ENCODE results near the gene APOA1.

APOA1 gene

DNA sequence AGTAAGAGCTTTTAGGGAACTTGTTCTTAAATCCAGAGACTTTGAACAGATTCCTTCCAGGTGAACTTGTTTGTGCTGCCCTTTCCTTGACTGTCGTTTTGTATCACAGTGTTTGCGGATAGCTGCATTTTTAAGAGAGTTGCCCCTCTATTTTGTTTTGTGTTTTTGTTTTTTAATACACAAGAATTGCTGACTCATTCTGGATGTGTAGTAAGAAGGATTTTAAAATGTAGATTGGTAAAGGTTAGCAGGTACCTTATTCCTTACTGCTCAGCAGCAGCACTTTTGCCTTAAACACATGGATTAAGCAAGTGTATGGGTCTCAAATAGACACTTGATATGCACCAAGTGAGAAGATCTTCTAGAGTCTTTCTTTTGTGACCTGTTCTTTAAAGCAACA, 36.8 kb downstream of the APOA1 start:
- no peak overlapping the region for H3K27ac Mint-ChIP-seq
- DNase-seq (no peak), ATAC-seq (no peak)
- no peaks in the 10 kb centered on the region for H3K9me3 Mint-ChIP-seq
- no peaks in the 10 kb centered on the region for H3K4me1 Mint-ChIP-seq
- H3K36me3 Mint-ChIP-seq (ENCODE audit: low read depth) = no peaks in the 10 kb centered on the region
- no peak overlapping the region for H3K4me3 Mint-ChIP-seq
- peaks cover 9% of the 10 kb centered on the region for H3K27me3 Mint-ChIP-seq

DNA sequence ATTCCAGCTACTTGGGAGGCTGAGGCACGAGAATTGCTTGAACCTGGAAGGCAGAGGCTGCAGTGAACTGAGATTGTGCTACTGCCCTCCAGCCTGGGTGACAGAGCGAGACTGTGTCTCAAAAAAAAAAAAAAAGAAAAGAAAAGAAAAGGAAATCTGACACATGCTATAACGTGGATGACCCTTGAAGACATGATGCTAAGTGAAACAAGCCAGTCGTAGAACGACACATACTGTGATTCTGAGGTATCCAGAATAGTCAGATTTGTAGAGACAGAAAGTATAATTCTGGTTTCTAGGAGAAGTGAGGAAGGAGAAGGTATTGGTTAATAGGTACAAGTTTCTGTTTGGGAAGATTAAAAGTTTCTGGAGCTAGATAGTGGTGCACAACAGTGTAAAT, 39.1 kb downstream of the APOA1 start:
- H3K9me3 Mint-ChIP-seq = no peaks in the 10 kb centered on the region
- ATAC-seq (peak; percentile 40), DNase-seq (no peak)
- H3K36me3 Mint-ChIP-seq (ENCODE audit: low read depth) = no peaks in the 10 kb centered on the region
- H3K27ac Mint-ChIP-seq = no peak overlapping the region
- peaks cover 9% of the 10 kb centered on the region for H3K27me3 Mint-ChIP-seq
- no peaks in the 10 kb centered on the region for H3K4me1 Mint-ChIP-seq
- no peak overlapping the region for H3K4me3 Mint-ChIP-seq

DNA sequence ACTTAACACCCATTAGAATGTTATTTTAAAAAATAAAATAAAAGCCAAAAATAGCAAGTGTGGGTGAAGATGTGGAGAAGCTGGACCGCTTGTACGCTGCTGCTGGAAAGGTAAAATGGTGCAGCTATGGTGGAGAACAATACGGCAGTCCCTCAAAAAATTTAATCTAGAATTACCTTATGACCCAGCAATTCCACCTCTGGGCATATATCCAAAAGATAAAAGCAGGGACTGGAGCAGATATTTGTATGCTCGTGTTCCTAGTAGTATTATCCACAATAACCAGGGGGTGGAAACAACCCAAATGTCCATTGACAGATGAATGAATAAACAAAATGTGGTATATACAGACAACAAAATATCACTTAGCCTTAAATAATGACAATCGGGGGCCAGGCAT, 39.6 kb downstream of the APOA1 start:
- ATAC-seq = no peak
- DNase-seq = no peak
- no peak overlapping the region for H3K4me3 Mint-ChIP-seq
- no peaks in the 10 kb centered on the region for H3K36me3 Mint-ChIP-seq (ENCODE audit: low read depth)
- H3K9me3 Mint-ChIP-seq = no peaks in the 10 kb centered on the region
- H3K27me3 Mint-ChIP-seq = peaks cover 9% of the 10 kb centered on the region
- H3K27ac Mint-ChIP-seq = no peak overlapping the region
- H3K4me1 Mint-ChIP-seq = no peaks in the 10 kb centered on the region

DNA sequence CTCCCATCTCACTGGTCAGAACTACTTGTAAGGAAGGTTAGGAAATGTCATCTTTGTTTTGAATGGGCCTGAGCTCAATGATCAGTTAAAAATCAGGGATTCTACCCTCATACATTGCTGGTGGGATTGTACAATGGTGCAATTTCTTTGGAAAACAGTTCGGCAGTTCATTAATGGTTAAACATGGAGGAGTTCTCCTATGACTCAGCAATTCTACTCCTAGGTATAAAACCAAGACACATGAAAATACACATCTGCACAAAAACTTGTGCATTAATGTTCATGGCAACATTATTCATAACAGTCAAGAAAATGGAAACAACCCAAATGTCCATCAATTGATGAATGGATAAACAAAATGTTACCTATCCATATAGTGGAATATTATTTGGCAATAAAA, 40.9 kb downstream of the APOA1 start:
- no peak for DNase-seq
- peaks cover 5% of the 10 kb centered on the region for H3K4me1 Mint-ChIP-seq
- H3K36me3 Mint-ChIP-seq (ENCODE audit: low read depth) = no peaks in the 10 kb centered on the region
- H3K9me3 Mint-ChIP-seq = no peaks in the 10 kb centered on the region
- no peak for ATAC-seq
- no peak overlapping the region for H3K27ac Mint-ChIP-seq
- no peak overlapping the region for H3K4me3 Mint-ChIP-seq
- H3K27me3 Mint-ChIP-seq = peaks cover 9% of the 10 kb centered on the region

DNA sequence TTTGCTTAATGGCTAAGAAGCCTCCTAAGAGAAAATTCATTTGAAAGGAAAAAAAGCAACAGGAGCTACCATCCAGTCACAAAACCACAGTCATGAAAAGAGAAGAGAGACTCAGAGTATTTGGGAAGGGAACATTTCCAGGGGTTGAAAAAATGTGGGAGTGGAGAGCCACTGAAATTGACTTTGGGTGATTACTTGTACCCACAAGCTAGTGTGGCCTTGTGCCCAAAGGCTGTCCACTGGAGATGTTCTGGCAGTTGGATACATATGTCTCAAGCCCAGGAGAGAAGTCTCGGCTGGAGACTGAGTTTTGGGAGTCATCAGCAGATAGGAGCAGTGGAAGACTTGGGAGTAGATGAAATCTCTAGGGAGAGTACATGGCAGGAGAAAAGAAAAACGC, 42.6 kb downstream of the APOA1 start:
- ATAC-seq (no peak), DNase-seq (no peak)
- peaks cover 8% of the 10 kb centered on the region for H3K27me3 Mint-ChIP-seq
- peaks cover 8% of the 10 kb centered on the region for H3K4me1 Mint-ChIP-seq
- no peaks in the 10 kb centered on the region for H3K9me3 Mint-ChIP-seq
- no peaks in the 10 kb centered on the region for H3K36me3 Mint-ChIP-seq (ENCODE audit: low read depth)
- H3K4me3 Mint-ChIP-seq = no peak overlapping the region
- no peak overlapping the region for H3K27ac Mint-ChIP-seq

DNA sequence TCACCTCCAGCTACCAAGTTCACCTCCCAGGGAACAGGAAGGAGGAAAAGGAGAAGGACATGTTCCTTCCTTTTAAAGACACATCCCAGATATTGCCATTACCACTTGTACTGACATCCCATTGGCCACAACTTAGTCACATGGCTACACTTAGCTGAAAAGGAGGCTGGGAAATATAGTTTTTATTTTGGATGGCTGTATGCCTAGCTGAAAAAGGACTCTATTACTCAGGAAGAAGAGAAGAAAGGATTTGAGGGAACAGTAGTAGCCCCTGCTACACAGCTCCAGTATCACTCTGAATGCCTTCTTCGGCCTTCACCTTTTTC, 43.7 kb downstream of the APOA1 start:
- Mint-ChIP-seq H3K36me3 (ENCODE audit: low read depth) (no peaks in the 10 kb centered on the region), H3K9me3 (no peaks in the 10 kb centered on the region), H3K4me1 (peaks cover 8% of the 10 kb centered on the region), H3K27ac (no peak overlapping the region), H3K4me3 (no peak overlapping the region), H3K27me3 (peaks cover 2% of the 10 kb centered on the region)
- ATAC-seq (no peak), DNase-seq (no peak)

DNA sequence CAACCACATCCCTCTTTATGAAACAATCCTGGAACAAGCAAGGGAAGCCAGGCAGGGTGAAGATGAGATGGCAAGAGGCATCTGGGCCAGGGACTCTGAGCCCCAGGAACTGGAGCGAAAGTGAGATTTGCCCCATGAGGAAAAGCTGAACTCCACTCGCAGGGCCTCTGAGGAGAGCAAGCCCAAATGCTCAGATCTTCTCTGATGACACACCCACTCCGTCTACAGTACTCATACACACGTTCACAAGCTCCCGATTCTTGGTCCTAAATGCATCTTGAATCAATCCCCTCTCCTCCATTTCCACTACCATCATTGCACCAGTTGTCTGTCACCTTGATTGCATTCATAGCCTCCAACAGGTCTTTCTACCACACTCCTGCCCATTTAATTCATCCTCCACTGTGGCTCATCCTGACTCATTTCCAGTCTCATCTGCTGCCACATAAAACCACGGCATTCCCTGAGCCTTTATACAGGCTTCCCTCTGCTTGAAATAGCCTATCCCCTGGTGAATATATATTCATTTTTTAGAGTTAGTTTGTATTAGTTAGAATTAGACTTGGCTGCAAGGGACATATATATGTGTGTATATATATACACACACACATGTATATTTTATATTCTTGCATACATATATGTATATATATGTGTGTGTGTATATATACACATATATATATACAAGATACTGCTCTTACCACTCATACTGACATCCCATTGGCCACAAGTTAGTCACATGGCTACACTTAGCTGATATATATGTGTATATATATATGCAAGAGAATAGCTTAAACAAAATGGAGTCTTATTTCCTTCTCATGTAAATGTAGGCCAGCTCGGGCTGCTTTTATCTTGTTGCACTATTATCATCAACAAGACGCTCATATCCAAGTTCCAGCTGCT, 44.3 kb downstream of the APOA1 start:
- Mint-ChIP-seq H3K27ac (no peak overlapping the region), H3K4me3 (no peak overlapping the region), H3K27me3 (peaks cover 2% of the 10 kb centered on the region), H3K36me3 (ENCODE audit: low read depth) (no peaks in the 10 kb centered on the region), H3K4me1 (peaks cover 13% of the 10 kb centered on the region), H3K9me3 (no peaks in the 10 kb centered on the region)
- ATAC-seq = no peak
- no peak for DNase-seq

DNA sequence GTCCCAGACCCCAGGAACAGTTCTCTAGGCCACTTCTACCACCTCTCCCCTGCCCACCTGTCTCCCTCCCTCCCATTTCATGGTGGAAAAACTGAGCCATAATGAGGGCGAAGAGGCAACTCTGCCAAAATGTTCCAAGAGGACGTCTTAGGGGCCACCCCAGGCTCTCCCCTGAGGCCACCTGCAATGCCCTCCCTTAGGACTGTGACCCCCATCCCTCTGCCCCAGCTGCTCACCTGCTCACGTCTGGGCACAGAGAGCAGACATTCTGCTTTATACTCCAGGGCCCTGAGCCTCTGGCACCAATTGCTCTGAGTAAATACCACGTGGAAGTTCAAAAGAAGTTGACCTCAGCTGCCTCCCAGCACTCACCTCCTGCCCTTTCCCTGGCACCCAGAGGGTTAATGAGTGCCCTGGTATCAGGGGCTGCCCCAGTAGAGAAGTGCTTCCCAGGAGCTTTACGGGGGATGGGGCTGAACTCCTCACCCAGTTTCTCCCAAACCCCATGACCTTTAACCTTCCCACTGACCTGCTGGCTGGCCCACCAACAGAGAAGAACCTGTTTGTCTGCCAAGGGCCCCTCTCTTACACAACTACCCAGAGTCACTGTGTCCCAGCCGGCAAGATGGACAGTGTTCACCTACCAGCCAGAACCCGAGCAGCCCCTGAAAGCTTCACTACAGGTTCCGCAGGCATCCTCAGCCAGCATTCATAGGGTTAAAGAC, 45.1 kb downstream of the APOA1 start:
- H3K27me3 Mint-ChIP-seq = peaks cover 2% of the 10 kb centered on the region
- H3K36me3 Mint-ChIP-seq (ENCODE audit: low read depth) = no peaks in the 10 kb centered on the region
- no peak overlapping the region for H3K4me3 Mint-ChIP-seq
- H3K9me3 Mint-ChIP-seq = no peaks in the 10 kb centered on the region
- peaks cover 16% of the 10 kb centered on the region for H3K4me1 Mint-ChIP-seq
- H3K27ac Mint-ChIP-seq = no peak overlapping the region
- DNase-seq = no peak
- no peak for ATAC-seq

DNA sequence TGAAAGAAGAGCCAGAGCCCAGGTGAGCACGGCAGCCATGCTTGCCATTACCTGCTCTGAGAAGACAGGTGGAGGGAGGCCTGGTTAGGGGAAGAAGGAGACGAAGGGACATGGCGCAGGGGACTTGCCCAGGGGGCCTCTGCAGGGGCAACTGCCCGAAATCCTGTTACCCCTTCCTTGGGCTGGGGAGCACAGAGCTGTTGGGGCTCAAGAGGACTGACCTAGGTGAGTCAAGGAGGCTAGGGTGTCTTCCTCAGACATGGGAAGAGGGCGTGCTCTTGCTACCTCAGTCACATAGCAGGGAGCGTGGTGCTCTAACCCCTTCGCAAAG, 45.6 kb downstream of the APOA1 start, which contains the start of gene APOA5:
Gene APOA5, minus strand, starts transcription at position 67 of the 331 bp plus-strand sequence. Its CDS starts 19 bp downstream, at position 48.
- Mint-ChIP-seq H3K36me3 (ENCODE audit: low read depth) (peaks cover 5% of the 10 kb centered on the region), H3K27me3 (peaks cover 2% of the 10 kb centered on the region), H3K27ac (no peak within 1 kb of the TSS), H3K4me1 (peaks cover 21% of the 10 kb centered on the region), H3K4me3 (no peak within 1 kb of the TSS), H3K9me3 (no peaks in the 10 kb centered on the region)
- ATAC-seq = no peak
- no peak for DNase-seq

DNA sequence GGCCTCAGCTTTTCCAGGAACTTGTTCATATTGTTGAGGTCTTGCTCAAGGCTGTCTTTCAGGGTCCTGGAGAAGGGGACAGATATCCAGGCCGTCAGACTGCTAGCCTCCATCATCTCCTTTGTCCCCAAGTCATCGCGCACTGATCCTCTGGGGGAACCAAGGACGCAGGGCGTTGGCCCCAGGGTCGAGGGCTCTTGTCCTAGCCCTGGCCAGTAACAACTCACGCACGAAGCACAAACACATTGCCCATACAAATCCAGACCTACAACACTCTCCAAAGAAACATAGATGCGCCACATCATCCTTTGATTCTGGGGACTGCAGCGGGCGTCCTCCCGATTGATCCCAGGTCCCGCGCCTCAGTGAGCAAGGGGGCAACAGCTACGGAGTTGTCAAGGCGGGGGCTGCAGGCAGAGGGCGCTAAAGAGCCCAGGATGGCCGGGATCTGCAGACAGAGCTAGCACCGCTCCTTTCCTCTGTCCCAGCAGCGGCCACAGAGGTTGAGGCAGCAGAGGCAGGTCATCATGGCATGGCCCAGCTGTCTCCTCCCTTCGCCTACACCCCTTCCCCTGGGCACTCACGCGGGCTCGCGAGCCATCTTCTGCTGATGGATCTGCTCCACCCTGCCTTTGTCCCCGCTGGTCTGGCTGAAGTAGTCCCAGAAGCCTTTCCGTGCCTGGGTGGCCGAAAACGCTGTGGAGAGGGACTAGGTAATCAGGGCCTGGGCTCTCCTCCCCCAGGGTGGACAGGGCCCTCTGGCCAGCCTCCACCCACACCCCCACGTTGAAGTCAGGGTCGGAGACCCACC, 46.2 kb downstream of the APOA1 start:
- H3K36me3 Mint-ChIP-seq (ENCODE audit: low read depth) = peaks cover 11% of the 10 kb centered on the region
- H3K27ac Mint-ChIP-seq = no peak overlapping the region
- ATAC-seq (peak; percentile 58), DNase-seq (peak; percentile 87)
- no peak overlapping the region for H3K4me3 Mint-ChIP-seq
- no peaks in the 10 kb centered on the region for H3K9me3 Mint-ChIP-seq
- peaks cover 2% of the 10 kb centered on the region for H3K27me3 Mint-ChIP-seq
- H3K4me1 Mint-ChIP-seq = peaks cover 27% of the 10 kb centered on the region

DNA sequence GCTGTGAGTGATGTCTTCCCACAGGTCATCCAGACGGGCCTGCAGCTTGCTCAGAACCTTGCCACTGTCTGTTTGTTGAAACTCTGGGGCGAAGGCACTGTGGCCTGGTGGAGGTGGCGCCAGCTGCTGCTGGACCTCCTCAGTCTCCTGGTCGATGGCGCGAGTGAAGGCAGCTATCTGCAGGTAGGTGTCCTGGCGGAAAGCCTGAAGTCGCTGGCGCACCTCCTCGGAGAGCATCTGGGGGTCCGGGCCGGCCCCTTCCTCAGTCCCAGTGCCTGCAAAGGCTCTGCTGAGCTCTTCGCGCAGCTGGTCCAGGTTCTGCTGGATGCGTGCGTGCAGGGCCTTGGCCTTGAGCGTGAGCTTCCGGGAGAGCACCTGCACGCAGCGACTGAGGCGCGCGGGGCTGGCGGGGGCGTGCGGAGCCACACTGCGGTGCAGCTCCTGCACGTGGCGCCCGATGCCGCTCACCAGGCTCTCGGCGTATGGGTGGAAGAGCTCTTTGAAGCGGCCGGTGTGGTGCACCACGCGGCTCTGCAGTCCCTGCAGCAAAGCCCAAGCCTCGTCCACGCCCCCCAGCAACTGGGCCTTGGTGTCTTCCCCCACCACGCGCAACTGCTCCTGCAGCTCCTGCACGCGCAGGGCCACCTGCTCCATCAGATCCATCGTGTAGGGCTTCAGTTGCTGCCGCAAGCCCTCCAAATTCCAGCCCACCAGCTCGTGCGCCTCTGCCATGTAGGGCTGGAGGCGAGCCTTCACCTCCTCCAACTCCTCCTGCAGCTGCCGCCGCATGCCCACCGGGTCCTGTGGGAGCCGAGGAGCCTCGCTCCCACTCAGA, 47.0 kb downstream of the APOA1 start:
- Mint-ChIP-seq H3K36me3 (ENCODE audit: low read depth) (peaks cover 18% of the 10 kb centered on the region), H3K9me3 (no peaks in the 10 kb centered on the region), H3K27ac (no peak overlapping the region), H3K4me3 (no peak overlapping the region), H3K4me1 (peaks cover 35% of the 10 kb centered on the region), H3K27me3 (peaks cover 2% of the 10 kb centered on the region)
- ATAC-seq = no peak
- no peak for DNase-seq

DNA sequence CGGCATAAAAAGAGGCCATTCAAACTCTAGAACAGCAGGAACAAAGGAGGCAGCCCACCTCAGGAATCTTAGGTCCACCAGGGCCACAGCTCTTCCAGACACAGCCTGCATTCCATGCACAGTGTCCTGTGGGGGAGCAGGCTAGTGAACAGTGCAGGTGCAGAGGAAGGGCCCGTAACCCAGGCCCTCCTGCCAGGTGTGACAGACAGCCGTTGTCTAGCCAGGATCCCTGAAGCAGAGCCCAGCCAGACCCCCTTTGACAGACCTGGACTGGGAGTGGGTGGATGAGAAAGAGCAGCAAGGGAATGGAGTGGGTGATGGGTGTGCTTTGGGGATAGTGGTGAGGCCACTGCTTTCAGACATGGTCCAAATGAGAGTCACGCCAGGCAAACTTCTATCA, 48.4 kb downstream of the APOA1 start:
- peaks cover 2% of the 10 kb centered on the region for H3K27me3 Mint-ChIP-seq
- H3K4me3 Mint-ChIP-seq = no peak overlapping the region
- no peak overlapping the region for H3K27ac Mint-ChIP-seq
- H3K4me1 Mint-ChIP-seq = peaks cover 47% of the 10 kb centered on the region
- DNase-seq (no peak), ATAC-seq (no peak)
- no peaks in the 10 kb centered on the region for H3K9me3 Mint-ChIP-seq
- peaks cover 32% of the 10 kb centered on the region for H3K36me3 Mint-ChIP-seq (ENCODE audit: low read depth)

DNA sequence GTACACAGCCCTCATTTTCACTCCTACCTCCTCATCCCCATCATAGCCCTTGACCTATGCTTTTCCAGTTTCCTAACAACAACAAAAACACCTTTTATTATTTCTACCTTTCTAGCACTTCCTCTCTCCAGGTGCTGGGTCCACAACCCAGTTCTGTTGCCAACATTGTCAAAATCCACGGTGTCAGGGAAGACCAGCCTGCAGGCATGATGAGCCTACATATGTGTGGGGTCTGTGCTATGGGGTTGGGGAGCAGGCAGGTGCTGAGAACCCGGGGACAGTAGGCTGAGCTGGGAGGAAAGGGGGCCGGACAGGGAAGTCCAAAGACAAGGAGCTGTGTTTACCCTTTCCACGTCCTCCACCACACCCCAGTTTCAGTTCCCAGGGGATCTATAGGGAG, 48.9 kb downstream of the APOA1 start:
- ATAC-seq (no peak), DNase-seq (no peak)
- Mint-ChIP-seq H3K36me3 (ENCODE audit: low read depth) (peaks cover 34% of the 10 kb centered on the region), H3K27me3 (peaks cover 2% of the 10 kb centered on the region), H3K4me3 (peak overlapping the region; percentile 91), H3K27ac (peak overlapping the region; percentile 91), H3K4me1 (peaks cover 50% of the 10 kb centered on the region), H3K9me3 (no peaks in the 10 kb centered on the region)
